ENCODE results near the gene NSD1. TPM values are rescaled to one million over a fixed set of nuclear protein-coding genes. Genes with fewer than 3 reads are reported as not detected.

Gene NSD1
- total RNA-seq, 2 donors from 2014 or later, result 62.6 to 80.5 TPM

- peak; percentile 96 to 99 for DNase-seq (ENCODE audit: low spot score in 2 of 2)
- ATAC-seq, result peak; percentile 85 to 88
- no peaks in the 10 kb centered on the region for H3K9me3 Mint-ChIP-seq
- H3K36me3 Mint-ChIP-seq, result peaks cover 14 to 15% of the 10 kb centered on the region in 2 donors
- H3K27ac Mint-ChIP-seq, result peak within 1 kb of the TSS; percentile 89 to 90
These were observed 178.4 kb downstream of the NSD1 start, which contains the start of gene MXD3 for GRCh38 chr5:177311723-177312648. TSS of gene MXD3 (minus strand) at chr5:177311898. CDS start at chr5:177311830, 68 bp downstream.

- DNase-seq (ENCODE audit: low spot score in 2 of 2) (peak in 1 of 2 donors; percentile 64), ATAC-seq (peak; percentile 35 to 67)
- Mint-ChIP-seq H3K27ac (peak overlapping the region; percentile 88 to 90), H3K9me3 (no peaks in the 10 kb centered on the region), H3K36me3 (peaks cover 13 to 15% of the 10 kb centered on the region in 2 donors)
These were observed 179.1 kb downstream of the NSD1 start for GRCh38 chr5:177312649-177313181.

GRCh38 chr5:177313561-177314259 lies 180.1 kb downstream of the NSD1 start:
- H3K36me3 Mint-ChIP-seq, result peaks cover 11 to 15% of the 10 kb centered on the region in 2 donors
- no peaks in the 10 kb centered on the region for H3K9me3 Mint-ChIP-seq
- no peak for DNase-seq (ENCODE audit: low spot score in 2 of 2)
- no peak overlapping the region for H3K27ac Mint-ChIP-seq
- ATAC-seq, result no peak

- no peak for DNase-seq (ENCODE audit: low spot score in 2 of 2)
- no peaks in the 10 kb centered on the region for H3K9me3 Mint-ChIP-seq
- peaks cover 7 to 14% of the 10 kb centered on the region in 2 donors for H3K36me3 Mint-ChIP-seq
- ATAC-seq, result no peak
- no peak overlapping the region for H3K27ac Mint-ChIP-seq
These were observed 181.1 kb downstream of the NSD1 start for GRCh38 chr5:177314376-177315342.

GRCh38 chr5:177315411-177315810 lies 181.8 kb downstream of the NSD1 start:
- Mint-ChIP-seq H3K36me3 (peaks cover 7 to 11% of the 10 kb centered on the region in 2 donors), H3K9me3 (no peaks in the 10 kb centered on the region), H3K27ac (no peak overlapping the region)
- ATAC-seq (no peak), DNase-seq (ENCODE audit: low spot score in 2 of 2) (no peak)

GRCh38 chr5:177316005-177316404 lies 182.4 kb downstream of the NSD1 start:
- Mint-ChIP-seq H3K9me3 (no peaks in the 10 kb centered on the region), H3K36me3 (peaks cover 2 to 6% of the 10 kb centered on the region in 2 donors), H3K27ac (peak overlapping the region in 1 of 2 donors; percentile 76)
- ATAC-seq (no peak), DNase-seq (ENCODE audit: low spot score in 2 of 2) (no peak)

- no peaks in the 10 kb centered on the region for H3K9me3 Mint-ChIP-seq
- DNase-seq (ENCODE audit: low spot score in 2 of 2), result peak in 1 of 2 donors; percentile 77
- no peak overlapping the region for H3K27ac Mint-ChIP-seq
- peak; percentile 59 to 60 for ATAC-seq
- no peaks in the 10 kb centered on the region for H3K36me3 Mint-ChIP-seq
These were observed 184.4 kb downstream of the NSD1 start for GRCh38 chr5:177317959-177318377.

GRCh38 chr5:177319913-177320588 lies 186.5 kb downstream of the NSD1 start:
- DNase-seq (ENCODE audit: low spot score in 2 of 2) (no peak), ATAC-seq (peak in 1 of 2 donors; percentile 81)
- Mint-ChIP-seq H3K27ac (no peak overlapping the region), H3K36me3 (no peaks in the 10 kb centered on the region), H3K9me3 (no peaks in the 10 kb centered on the region)

GRCh38 chr5:177320879-177321278 lies 187.3 kb downstream of the NSD1 start:
- Mint-ChIP-seq H3K27ac (no peak overlapping the region), H3K36me3 (no peaks in the 10 kb centered on the region), H3K9me3 (no peaks in the 10 kb centered on the region)
- no peak for ATAC-seq
- DNase-seq (ENCODE audit: low spot score in 2 of 2), result no peak

- peak overlapping the region in 1 of 2 donors; percentile 12 for H3K27ac Mint-ChIP-seq
- H3K36me3 Mint-ChIP-seq, result no peaks in the 10 kb centered on the region
- DNase-seq (ENCODE audit: low spot score in 2 of 2) (no peak), ATAC-seq (no peak)
- no peaks in the 10 kb centered on the region for H3K9me3 Mint-ChIP-seq
These were observed 192.4 kb downstream of the NSD1 start for GRCh38 chr5:177325868-177326381.

GRCh38 chr5:177327539-177328522 lies 194.3 kb downstream of the NSD1 start:
- ATAC-seq (peak; percentile 88 to 90), DNase-seq (ENCODE audit: low spot score in 2 of 2) (no peak)
- Mint-ChIP-seq H3K36me3 (no peaks in the 10 kb centered on the region), H3K27ac (peak overlapping the region; percentile 82 to 84), H3K9me3 (no peaks in the 10 kb centered on the region)

GRCh38 chr5:177328545-177329231 lies 195.1 kb downstream of the NSD1 start:
- H3K36me3 Mint-ChIP-seq, result no peaks in the 10 kb centered on the region
- ATAC-seq (no peak), DNase-seq (ENCODE audit: low spot score in 2 of 2) (no peak)
- H3K27ac Mint-ChIP-seq, result peak overlapping the region in 1 of 2 donors; percentile 84
- no peaks in the 10 kb centered on the region for H3K9me3 Mint-ChIP-seq

- no peak for ATAC-seq
- Mint-ChIP-seq H3K36me3 (peaks cover 0 to 7% of the 10 kb centered on the region in 2 donors), H3K27ac (no peak overlapping the region), H3K9me3 (no peaks in the 10 kb centered on the region)
- DNase-seq (ENCODE audit: low spot score in 2 of 2), result no peak
These were observed 196.3 kb downstream of the NSD1 start for GRCh38 chr5:177329883-177330282.

Measured in activated naive CD4-positive, alpha-beta T cell treated with anti-CD3 and anti-CD28 coated beads, Interleukin-2, amount 50 U/mL, for 72 hours (primary cell).